ENCODE results near the gene HSPG2. TPM values are rescaled to one million over a fixed set of nuclear protein-coding genes. Genes with fewer than 3 reads are reported as not detected.

The HSPG2 gene
- total RNA-seq, 1 experiment from 2014 or later = 35.1 TPM

DNA sequence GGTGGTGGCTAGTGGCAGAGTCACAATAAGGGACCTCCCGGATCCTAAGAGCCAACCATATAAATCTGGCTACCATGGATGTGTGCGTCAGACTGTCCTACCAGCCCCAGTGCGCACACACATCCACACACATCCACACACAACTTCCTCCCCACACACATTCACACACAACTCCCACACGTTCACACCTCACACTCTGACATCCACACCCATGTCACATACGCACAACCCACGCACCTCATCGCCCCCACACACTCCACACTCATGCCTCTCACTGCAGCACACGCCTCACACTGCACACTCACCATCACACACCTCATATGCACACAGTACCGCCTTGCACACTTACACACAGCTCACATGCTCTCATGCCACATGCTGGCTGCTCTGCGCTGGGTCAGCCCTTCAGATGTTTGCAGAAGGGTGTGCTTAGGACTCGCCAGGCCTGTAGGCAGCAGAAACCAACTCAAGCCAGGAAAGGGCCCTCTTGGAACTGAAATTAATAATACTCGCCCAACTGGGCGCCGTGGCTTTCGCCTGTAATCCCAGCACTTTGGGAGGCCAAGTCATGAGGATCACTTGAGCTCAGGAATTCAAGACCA lies 122.0 kb downstream of the HSPG2 start:
- no TSS peak for BruUV-seq (replicated peaks)
- Histone ChIP-seq H3K36me3 (ENCODE audit: low read depth, low read length) (no peaks in the 10 kb centered on the region), H3K9me2 (replicated peaks; ENCODE audit: low read length) (no peaks in the 10 kb centered on the region), H3K9me3 (ENCODE audit: low read length) (no peaks in the 10 kb centered on the region), H3F3A (ENCODE audit: low read length, unreplicated experiment) (no peaks in the 10 kb centered on the region), H4K20me1 (ENCODE audit: low read length) (no peaks in the 10 kb centered on the region), H3K27me3 (ENCODE audit: low read length) (no peaks in the 10 kb centered on the region), H2AFZ (ENCODE audit: low read length) (no peak overlapping the region), H3K9ac (ENCODE audit: low read length) (no peak overlapping the region), H3K79me2 (ENCODE audit: low read length) (no peaks in the 10 kb centered on the region), H3K4me3 (ENCODE audit: low read length) (no peak overlapping the region), H3K4me2 (ENCODE audit: low read length) (no peak overlapping the region), H3K4me1 (ENCODE audit: insufficient read depth, low read length) (peaks cover 14% of the 10 kb centered on the region), H3K27ac (ENCODE audit: low read length) (no peak overlapping the region)
- DNase-seq = no peak
- intact Hi-C loops (cut with micrococcal nuclease) = no loop called here
- TF ChIP-seq EZH2phosphoT487 (IDR thresholded peaks at IDR 0.05; ENCODE audit: borderline replicate concordance, low read length) = no peak
- TF ChIP-seq EZH2 (IDR thresholded peaks at IDR 0.05; ENCODE audit: low read length, unreplicated experiment) = no peak
- TF ChIP-seq, protein P1, sequence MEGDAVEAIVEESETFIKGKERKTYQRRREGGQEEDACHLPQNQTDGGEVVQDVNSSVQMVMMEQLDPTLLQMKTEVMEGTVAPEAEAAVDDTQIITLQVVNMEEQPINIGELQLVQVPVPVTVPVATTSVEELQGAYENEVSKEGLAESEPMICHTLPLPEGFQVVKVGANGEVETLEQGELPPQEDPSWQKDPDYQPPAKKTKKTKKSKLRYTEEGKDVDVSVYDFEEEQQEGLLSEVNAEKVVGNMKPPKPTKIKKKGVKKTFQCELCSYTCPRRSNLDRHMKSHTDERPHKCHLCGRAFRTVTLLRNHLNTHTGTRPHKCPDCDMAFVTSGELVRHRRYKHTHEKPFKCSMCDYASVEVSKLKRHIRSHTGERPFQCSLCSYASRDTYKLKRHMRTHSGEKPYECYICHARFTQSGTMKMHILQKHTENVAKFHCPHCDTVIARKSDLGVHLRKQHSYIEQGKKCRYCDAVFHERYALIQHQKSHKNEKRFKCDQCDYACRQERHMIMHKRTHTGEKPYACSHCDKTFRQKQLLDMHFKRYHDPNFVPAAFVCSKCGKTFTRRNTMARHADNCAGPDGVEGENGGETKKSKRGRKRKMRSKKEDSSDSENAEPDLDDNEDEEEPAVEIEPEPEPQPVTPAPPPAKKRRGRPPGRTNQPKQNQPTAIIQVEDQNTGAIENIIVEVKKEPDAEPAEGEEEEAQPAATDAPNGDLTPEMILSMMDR (conservative IDR thresholded peaks at IDR 0.05; ENCODE audit: low read depth, low read length) = no peak
- ChIA-PET POLR2A (ENCODE audit: unreplicated experiment) (no interaction called here), CTCF (no interaction called here)
- ATAC-seq = no peak

DNA sequence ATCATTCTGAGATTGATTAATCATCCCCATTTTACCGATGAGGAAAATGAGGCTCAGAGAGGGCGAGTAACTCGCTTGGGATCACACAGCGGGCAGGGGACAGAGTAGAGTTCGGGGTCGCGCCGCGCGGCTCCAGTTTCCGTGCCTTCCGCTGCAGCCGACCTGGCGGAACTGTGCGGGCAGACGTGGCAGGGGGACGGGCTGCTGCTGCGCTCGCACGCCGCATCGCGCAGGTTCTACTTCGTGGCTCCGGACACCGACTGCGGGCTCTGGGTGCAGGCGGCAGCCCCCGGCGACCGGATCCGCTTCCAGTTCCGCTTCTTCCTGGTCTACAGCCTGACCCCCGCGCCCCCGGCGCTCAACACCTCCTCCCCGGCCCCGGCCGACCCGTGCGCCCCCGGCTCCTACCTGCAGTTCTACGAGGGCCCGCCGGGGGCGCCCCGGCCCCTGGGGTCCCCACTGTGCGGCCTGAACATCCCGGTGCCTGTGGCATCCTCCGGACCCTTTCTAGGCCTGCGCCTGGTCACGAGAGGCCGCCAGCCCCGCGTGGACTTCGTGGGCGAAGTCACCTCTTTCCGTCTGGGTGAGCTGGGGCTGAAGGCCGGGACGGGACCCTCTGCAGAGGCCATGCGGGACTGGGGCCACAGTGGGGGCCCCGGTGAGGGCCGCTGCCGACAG lies 122.7 kb downstream of the HSPG2 start:
- no peaks in the 10 kb centered on the region for H3K9me3 ChIP-seq (ENCODE audit: low read length)
- ATAC-seq (no peak), DNase-seq (no peak)
- no peak overlapping the region for H3K4me2 ChIP-seq (ENCODE audit: low read length)
- ChIA-PET POLR2A (ENCODE audit: unreplicated experiment) (no interaction called here), CTCF (no interaction called here)
- intact Hi-C loops (cut with micrococcal nuclease) = no loop called here
- H4K20me1 ChIP-seq (ENCODE audit: low read length) = no peaks in the 10 kb centered on the region
- no peak overlapping the region for H3K27ac ChIP-seq (ENCODE audit: low read length)
- H2AFZ ChIP-seq (ENCODE audit: low read length) = no peak overlapping the region
- no TSS peak for BruUV-seq (replicated peaks)
- H3K79me2 ChIP-seq (ENCODE audit: low read length) = no peaks in the 10 kb centered on the region
- H3K36me3 ChIP-seq (ENCODE audit: low read depth, low read length) = no peaks in the 10 kb centered on the region
- no peaks in the 10 kb centered on the region for H3F3A ChIP-seq (ENCODE audit: low read length, unreplicated experiment)
- H3K27me3 ChIP-seq (ENCODE audit: low read length) = no peaks in the 10 kb centered on the region
- TF ChIP-seq, protein P1 (conservative IDR thresholded peaks at IDR 0.05; ENCODE audit: low read depth, low read length) = peak; percentile 19; the same call in 1 of the 2 replicates
- TF ChIP-seq EZH2phosphoT487 (IDR thresholded peaks at IDR 0.05; ENCODE audit: borderline replicate concordance, low read length) = no peak
- no peak for TF ChIP-seq EZH2 (IDR thresholded peaks at IDR 0.05; ENCODE audit: low read length, unreplicated experiment)
- H3K9ac ChIP-seq (ENCODE audit: low read length) = no peak overlapping the region
- H3K9me2 ChIP-seq (replicated peaks; ENCODE audit: low read length) = no peaks in the 10 kb centered on the region
- H3K4me3 ChIP-seq (ENCODE audit: low read length) = no peak overlapping the region
- H3K4me1 ChIP-seq (ENCODE audit: insufficient read depth, low read length) = peaks cover 14% of the 10 kb centered on the region

DNA sequence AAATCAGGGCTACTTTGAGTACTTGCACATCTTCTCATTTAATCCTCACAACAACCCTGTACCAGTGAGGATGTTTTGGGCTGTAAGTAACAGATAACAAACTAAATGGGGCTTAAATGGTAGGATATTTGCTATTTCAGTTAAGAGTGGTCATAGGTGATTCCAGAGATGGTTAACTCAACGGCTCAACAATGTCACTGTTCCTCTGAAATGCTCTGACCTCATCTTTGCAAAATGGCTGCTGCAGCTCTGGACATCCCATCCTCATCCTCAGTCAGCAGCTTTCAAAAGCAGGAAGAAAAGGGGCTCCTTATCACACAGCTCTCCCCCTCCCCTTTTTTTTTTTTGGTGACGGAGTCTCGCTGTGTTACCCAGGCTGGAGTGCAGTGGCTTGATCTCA lies 123.6 kb downstream of the HSPG2 start:
- Histone ChIP-seq H3K9me2 (replicated peaks; ENCODE audit: low read length) (no peaks in the 10 kb centered on the region), H4K20me1 (ENCODE audit: low read length) (no peaks in the 10 kb centered on the region), H3K4me1 (ENCODE audit: insufficient read depth, low read length) (peaks cover 14% of the 10 kb centered on the region), H3F3A (ENCODE audit: low read length, unreplicated experiment) (no peaks in the 10 kb centered on the region), H3K27ac (ENCODE audit: low read length) (no peak overlapping the region), H3K27me3 (ENCODE audit: low read length) (no peaks in the 10 kb centered on the region), H3K79me2 (ENCODE audit: low read length) (no peaks in the 10 kb centered on the region), H3K9me3 (ENCODE audit: low read length) (no peaks in the 10 kb centered on the region), H3K9ac (ENCODE audit: low read length) (no peak overlapping the region), H2AFZ (ENCODE audit: low read length) (no peak overlapping the region), H3K4me3 (ENCODE audit: low read length) (no peak overlapping the region), H3K4me2 (ENCODE audit: low read length) (no peak overlapping the region), H3K36me3 (ENCODE audit: low read depth, low read length) (no peaks in the 10 kb centered on the region)
- intact Hi-C loops (cut with micrococcal nuclease) = no loop called here
- DNase-seq (no peak), ATAC-seq (no peak)
- POLR2A ChIA-PET (ENCODE audit: unreplicated experiment) = no interaction called here
- no TSS peak for BruUV-seq (replicated peaks)
- CTCF ChIA-PET = interaction anchor here (0.7 kb wide), 1 partner anchor 31 kb away, joined by 4 read pairs; no protein-coding TSS in a partner anchor
- TF ChIP-seq, protein P1 (conservative IDR thresholded peaks at IDR 0.05; ENCODE audit: low read depth, low read length) = no peak
- TF ChIP-seq EZH2phosphoT487 (IDR thresholded peaks at IDR 0.05; ENCODE audit: borderline replicate concordance, low read length) (no peak), EZH2 (IDR thresholded peaks at IDR 0.05; ENCODE audit: low read length, unreplicated experiment) (no peak)

Measured in PC-3 (cell line).